ENCODE results near the gene HSD3B2.
"Not testable (repeated sequence)": the region's sequence is repeated elsewhere in the genome, so short reads cannot be mapped to it uniquely, and the experiment has no call there.

The HSD3B2 gene

GRCh38 chr1:119373465-119373864 is 41.5 kb upstream of the HSD3B2 start:
- TF ChIP-seq CTCF (conservative IDR thresholded peaks at IDR 0.05) = no peak
- H3K27ac ChIP-seq = peak overlapping the region; percentile 93

- peak overlapping the region; percentile 93 for H3K27ac ChIP-seq
- TF ChIP-seq CTCF (conservative IDR thresholded peaks at IDR 0.05) = no peak
- no peak for TF ChIP-seq ZFX (IDR thresholded peaks at IDR 0.05)
Measured at GRCh38 chr1:119374208-119374874, 40.6 kb upstream of the HSD3B2 start.

GRCh38 chr1:119375366-119375765 is 39.6 kb upstream of the HSD3B2 start:
- no peak overlapping the region; the same call in 1 of the 2 replicates for H3K27ac ChIP-seq

GRCh38 chr1:119376594-119376993 is 38.4 kb upstream of the HSD3B2 start:
- no peak for TF ChIP-seq ZFX (IDR thresholded peaks at IDR 0.05)
- no peak for TF ChIP-seq CTCF (conservative IDR thresholded peaks at IDR 0.05)
- H3K27ac ChIP-seq = no peak overlapping the region

More at GRCh38 chr1:119375366-119375765, 39.6 kb upstream of the HSD3B2 start:
- no peak for TF ChIP-seq CTCF (conservative IDR thresholded peaks at IDR 0.05)
- TF ChIP-seq ZFX (IDR thresholded peaks at IDR 0.05) = no peak

GRCh38 chr1:119377594-119377993 is 37.4 kb upstream of the HSD3B2 start:
- not testable (repeated sequence) for H3K27ac ChIP-seq

GRCh38 chr1:119379117-119379516 is 35.8 kb upstream of the HSD3B2 start:
- peak overlapping the region; percentile 51; the same call in 1 of the 2 replicates for H3K27ac ChIP-seq
- TF ChIP-seq ZFX (IDR thresholded peaks at IDR 0.05) = no peak

GRCh38 chr1:119380304-119380703 is 34.6 kb upstream of the HSD3B2 start:
- peak overlapping the region; percentile 49; the same call in 1 of the 2 replicates for H3K27ac ChIP-seq
- TF ChIP-seq ZFX (IDR thresholded peaks at IDR 0.05) (no peak), CTCF (conservative IDR thresholded peaks at IDR 0.05) (no peak)

GRCh38 chr1:119380983-119381662 is 33.8 kb upstream of the HSD3B2 start:
- no peak for TF ChIP-seq ZFX (IDR thresholded peaks at IDR 0.05)
- no peak for TF ChIP-seq CTCF (conservative IDR thresholded peaks at IDR 0.05)

More at GRCh38 chr1:119380983-119381662, 33.8 kb upstream of the HSD3B2 start:
- H3K27ac ChIP-seq = no peak overlapping the region

Data from C4-2B (cell line).